K562 (cell line): ENCODE data around the gene TMEM245. TPM values are rescaled to one million over a fixed set of nuclear protein-coding genes. Genes with fewer than 3 reads are reported as not detected.

ENCODE experiments used
- ATAC-seq: fragments of 200-7000 bp; cut with Tn5 transposase; 3 replicates; pipeline ENCODE4 v1.9.1; 2020; ENCODE audit warnings: moderate library complexity
- BruUV-seq: library from RNA; stranded (reverse); fragments of 400-500 nt; replicated peaks from 2 replicates; lab custom pipeline; 2021; lab: Mats Ljungman, UMichigan
- CTCF ChIA-PET: fragments of 300-600 bp; formaldehyde crosslinking; extraction: SDS; loops from one replicate; lab custom pipeline; 2021; ENCODE audit warnings: low intra/inter-chr PET ratio; lab: Yijun Ruan, JAX
- POLR2A ChIA-PET: fragments of 300-600, 350-650 bp; sonication (Branson Sonifier 250); formaldehyde crosslinking; extraction: SDS; loops from one replicate; lab custom pipeline; 2021; ENCODE audit warnings: antibody characterized with exemption, inconsistent platforms; lab: Yijun Ruan, JAX
- DNase-seq, 4 experiments: peaks; one replicate each; pipeline versions ENCODE4 v3.0.0 to v3.0.0-alpha.2; 2011 to 2018; ENCODE audit warnings: low spot score in 3 of 4, mixed read lengths in 3 of 4; ENCODE audit errors: extremely low read depth in 1 of 4
- FAIRE-seq: peaks from 2 replicates; lab custom pipeline; 2011; peaks lifted over from hg19 to GRCh38; lab: Jason Lieb, UNC
- H2AFZ ChIP-seq: 2 replicates; pipeline ENCODE4 v1.6.0; 2011; ENCODE audit warnings: low read depth, low read length, control low read depth, inconsistent platforms
- H3K27ac ChIP-seq: fragments of 200-600 bp; 3 replicates; pipeline ENCODE4 v1.8.0; 2011; ENCODE audit warnings: low read depth, mild to moderate bottlenecking, control low read depth, inconsistent platforms, low read length, moderate library complexity, mixed read lengths; ENCODE audit errors: extremely low read depth
- H3K27me3 ChIP-seq, 2 experiments: fragments of 300-600 bp in 1 of 2; 2 replicates in 1 of 2; 3 replicates in 1 of 2; pipeline versions ENCODE4 v1.6.0 to v1.8.0; 2011; ENCODE audit warnings: inconsistent platforms in 2 of 2, low read length in 2 of 2, mild to moderate bottlenecking in 1 of 2, mixed read lengths in 1 of 2, moderate library complexity in 1 of 2; ENCODE audit not compliant: control insufficient read depth in 2 of 2, insufficient read depth in 2 of 2
- H3K36me3 ChIP-seq: fragments of 300-600 bp; 3 replicates; pipeline ENCODE4 v1.8.0; 2011; ENCODE audit warnings: mild to moderate bottlenecking, low read length, inconsistent platforms; ENCODE audit not compliant: control insufficient read depth, insufficient read depth
- H3K4me1 ChIP-seq, 2 experiments: fragments of 200-600 bp in 1 of 2; replicated peaks in 1 of 2; 2 replicates in 1 of 2; 3 replicates in 1 of 2; pipeline versions ENCODE4 v1.5.1 to v1.8.0; 2011; ENCODE audit warnings: inconsistent platforms in 2 of 2, low read length in 2 of 2, mild to moderate bottlenecking in 1 of 2, mixed read lengths in 1 of 2, moderate library complexity in 1 of 2; ENCODE audit not compliant: control insufficient read depth in 2 of 2, insufficient read depth in 2 of 2
- H3K4me2 ChIP-seq: 2 replicates; pipeline ENCODE4 v1.6.1; 2011; ENCODE audit warnings: low read length, control low read depth, inconsistent platforms, mixed read lengths; ENCODE audit not compliant: insufficient read depth
- H3K4me3 ChIP-seq: fragments of 200-600 bp; sonication (generic), shearing (Covaris generic); 2 replicates; pipeline ENCODE4 v1.5.1; 2016; ENCODE audit warnings: control low read depth, inconsistent platforms
- H3K79me2 ChIP-seq: fragments of 200-600 bp; 3 replicates; pipeline ENCODE4 v1.8.0; 2011; ENCODE audit warnings: low read length, inconsistent platforms; ENCODE audit not compliant: control insufficient read depth, insufficient read depth
- H3K9ac ChIP-seq, 2 experiments: 2 replicates each; pipeline versions ENCODE4 v1.6.0 to v1.6.1; 2011; ENCODE audit warnings: low read depth in 2 of 2, low read length in 2 of 2, control low read depth in 1 of 2, inconsistent platforms in 1 of 2, mild to moderate bottlenecking in 1 of 2, mixed read lengths in 1 of 2; ENCODE audit not compliant: insufficient read depth in 1 of 2
- H3K9me1 ChIP-seq: one replicate; pipeline ENCODE4 v1.6.0; 2011; ENCODE audit warnings: inconsistent platforms, mild to moderate bottlenecking, low read length, moderate library complexity; ENCODE audit not compliant: control insufficient read depth, insufficient read depth
- H3K9me3 ChIP-seq: replicated peaks from 2 replicates; pipeline ENCODE4 v1.5.1; 2011; ENCODE audit warnings: low read depth, low read length, inconsistent platforms; ENCODE audit not compliant: control insufficient read depth, insufficient read depth
- H4K20me1 ChIP-seq: replicated peaks from 2 replicates; pipeline ENCODE4 v1.6.1; 2011; ENCODE audit warnings: low read length, inconsistent platforms, mixed read lengths; ENCODE audit not compliant: control insufficient read depth, insufficient read depth
- C11orf30 ChIP-seq: fragments of 450-650 bp; IDR thresholded peaks from 2 replicates; pipeline ENCODE4 v1.6.1; 2016; ENCODE audit warnings: low read depth, mild to moderate bottlenecking
- ESRRB ChIP-seq: fragments of 250-450 bp; sonication (Bioruptor Pico); IDR thresholded peaks from 2 replicates; pipeline ENCODE4 v1.5.0; 2020; ENCODE audit warnings: mild to moderate bottlenecking, moderate library complexity, borderline replicate concordance
- FOXA3 ChIP-seq, 2 experiments: fragments of 450-650 bp in 1 of 2; sonication (generic) in 1 of 2; formaldehyde crosslinking; IDR thresholded peaks in 1 of 2; conservative IDR thresholded peaks in 1 of 2; 2 replicates each; pipeline versions ENCODE4 v1.4.0 to v1.8.0; 2020 to 2022; ENCODE audit warnings: mild to moderate bottlenecking in 2 of 2, missing genetic modification reagents in 1 of 2
- GATAD2A ChIP-seq: fragments of 450-650 bp; IDR thresholded peaks from 2 replicates; pipeline ENCODE4 v1.6.1; 2017
- JUNB ChIP-seq: fragments of 450-650 bp; formaldehyde crosslinking; conservative IDR thresholded peaks from 2 replicates; pipeline ENCODE4 v1.4.0; 2020; ENCODE audit warnings: mild to moderate bottlenecking
- MCM2 ChIP-seq: fragments of 450-650 bp; IDR thresholded peaks from 2 replicates; pipeline ENCODE4 v1.6.1; 2017; ENCODE audit warnings: low read depth, mild to moderate bottlenecking
- MTA3 ChIP-seq: fragments of 450-650 bp; formaldehyde crosslinking; IDR thresholded peaks from 2 replicates; pipeline ENCODE4 v1.6.1; 2017; ENCODE audit warnings: mild to moderate bottlenecking, borderline replicate concordance
- MYC ChIP-seq, 2 experiments: fragments of 250-450 bp in 1 of 2; sonication (Bioruptor Pico) in 1 of 2; IDR thresholded peaks; 2 replicates each; pipeline versions ENCODE4 v1.5.1 to v1.6.1; 2012 to 2021; ENCODE audit warnings: low read depth in 2 of 2, borderline replicate concordance in 1 of 2, improper control_type of control experiment in 1 of 2, low read length in 1 of 2, mild to moderate bottlenecking in 1 of 2, moderate library complexity in 1 of 2
- NELFE ChIP-seq: IDR thresholded peaks from 2 replicates; pipeline ENCODE4 v1.6.1; 2011; ENCODE audit warnings: mild to moderate bottlenecking; ENCODE audit not compliant: insufficient read depth, insufficient read length
- RHOXF2B ChIP-seq: fragments of 250-450 bp; sonication (Bioruptor Pico); conservative IDR thresholded peaks from 2 replicates; pipeline ENCODE4 v1.5.1; 2021
- SMARCE1 ChIP-seq: fragments of 450-650 bp; IDR thresholded peaks from 2 replicates; pipeline ENCODE4 v1.7.1; 2016; ENCODE audit warnings: mild to moderate bottlenecking
- WGBS: fragments of 100-300 bp; shearing (Covaris generic); methylation state at CpG from one replicate; pipeline ENCODE4 v1.1.6; 2016; ENCODE audit warnings: low coverage, mixed read lengths; ENCODE audit not compliant: insufficient coverage; ENCODE audit errors: missing lambda C conversion rate; 5-methylcytosine and 5-hydroxymethylcytosine counted together
- in situ Hi-C: fragments of 300-500 bp; cut with MboI; formaldehyde crosslinking; loops from 4 replicates; pipeline ENCODE4 v1.15.0; 2018; ENCODE audit warnings: inconsistent platforms, mixed read lengths
- intact Hi-C: fragments of 100-400 bp; cut with micrococcal nuclease; formaldehyde crosslinking; loops from 2 replicates; pipeline ENCODE4 v1.14.2; 2022
- polyA plus RNA-seq, 8 experiments: library from polyadenylated mRNA; depleted of rRNA in 4 of 8; stranded (reverse) in 5 of 8; unstranded in 3 of 8; fragments of >200 nt; fragmentation: Nextera tagmentation in 2 of 8; fragmentation: Illumina TruSeq in 1 of 8; extraction: Ambion mirVana in 2 of 8; extraction: Trizol in 1 of 8; gene quantifications; 2 replicates each; pipeline versions ENCODE4 v1.2.1 to v1.2.3, GENCODE V29; 2011 to 2014; ENCODE audit warnings: inconsistent platforms in 1 of 8, missing spikeins in 1 of 8
- total RNA-seq, 7 experiments: library from RNA; depleted of rRNA in 6 of 7; stranded (reverse); fragments of >200 nt in 6 of 7; fragmentation: Illumina TruSeq in 2 of 7; extraction: Trizol in 2 of 7; gene quantifications; 2 replicates each; pipeline versions ENCODE4 v1.2.1 to v1.2.3, GENCODE V29; 2011 to 2021; ENCODE audit warnings: low replicate concordance in 1 of 7
- TF ChIP-seq, protein P1 (sequence below): fragments of 250-450 bp; sonication (Bioruptor Pico); IDR thresholded peaks from 2 replicates; pipeline ENCODE4 v1.5.0; 2022; ENCODE audit warnings: mild to moderate bottlenecking
- TF ChIP-seq, protein P2 (sequence below): sonication (generic); IDR thresholded peaks from 2 replicates; pipeline ENCODE4 v1.6.1; 2016
- TF ChIP-seq, protein P3 (sequence below): sonication (generic); formaldehyde crosslinking; IDR thresholded peaks from 2 replicates; pipeline ENCODE4 v1.8.0; 2022; ENCODE audit warnings: mild to moderate bottlenecking, missing genetic modification reagents
- TF ChIP-seq, protein P4 (sequence below), 2 experiments: fragments of 450-650 bp; conservative IDR thresholded peaks; 2 replicates each; pipeline ENCODE4 v1.6.1; 2017; ENCODE audit warnings: mild to moderate bottlenecking in 2 of 2, moderate library complexity in 2 of 2

Gene TMEM245
- total and polyA plus RNA-seq, 9 of the 15 experiments (the other 6 are each of a cell fraction or from before 2014, with no cell fraction given): 8.5 to 43.2 (median 24.3) TPM

DNA sequence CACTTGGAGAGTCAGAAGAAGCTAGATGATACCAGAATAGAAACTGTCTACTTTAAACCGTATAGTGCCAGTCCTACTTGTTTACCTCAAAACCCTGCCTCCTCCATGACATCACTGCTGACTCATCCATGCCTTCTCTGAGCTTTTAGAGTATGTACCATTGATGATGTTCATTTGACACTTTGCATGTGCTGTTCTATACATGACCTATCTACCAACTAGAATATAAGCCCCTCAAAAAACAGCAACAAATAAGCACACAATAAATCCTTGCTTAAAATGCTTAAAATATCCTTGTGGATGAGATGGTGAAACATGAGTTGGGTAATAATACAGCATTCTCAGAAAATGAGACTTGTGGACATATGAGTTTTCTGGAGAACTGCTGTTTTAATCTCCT is 109.0 kb downstream of the TMEM245 start:
- peaks cover 61% of the 10 kb centered on the region for H3K79me2 ChIP-seq
- TF ChIP-seq, protein P1, sequence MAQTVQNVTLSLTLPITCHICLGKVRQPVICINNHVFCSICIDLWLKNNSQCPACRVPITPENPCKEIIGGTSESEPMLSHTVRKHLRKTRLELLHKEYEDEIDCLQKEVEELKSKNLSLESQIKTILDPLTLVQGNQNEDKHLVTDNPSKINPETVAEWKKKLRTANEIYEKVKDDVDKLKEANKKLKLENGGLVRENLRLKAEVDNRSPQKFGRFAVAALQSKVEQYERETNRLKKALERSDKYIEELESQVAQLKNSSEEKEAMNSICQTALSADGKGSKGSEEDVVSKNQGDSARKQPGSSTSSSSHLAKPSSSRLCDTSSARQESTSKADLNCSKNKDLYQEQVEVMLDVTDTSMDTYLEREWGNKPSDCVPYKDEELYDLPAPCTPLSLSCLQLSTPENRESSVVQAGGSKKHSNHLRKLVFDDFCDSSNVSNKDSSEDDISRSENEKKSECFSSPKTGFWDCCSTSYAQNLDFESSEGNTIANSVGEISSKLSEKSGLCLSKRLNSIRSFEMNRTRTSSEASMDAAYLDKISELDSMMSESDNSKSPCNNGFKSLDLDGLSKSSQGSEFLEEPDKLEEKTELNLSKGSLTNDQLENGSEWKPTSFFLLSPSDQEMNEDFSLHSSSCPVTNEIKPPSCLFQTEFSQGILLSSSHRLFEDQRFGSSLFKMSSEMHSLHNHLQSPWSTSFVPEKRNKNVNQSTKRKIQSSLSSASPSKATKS: no peak
- no peak for TF ChIP-seq MCM2
- TF ChIP-seq MTA3: peak; percentile 37; the same call in 1 of the 2 replicates
- TF ChIP-seq, protein P2, sequence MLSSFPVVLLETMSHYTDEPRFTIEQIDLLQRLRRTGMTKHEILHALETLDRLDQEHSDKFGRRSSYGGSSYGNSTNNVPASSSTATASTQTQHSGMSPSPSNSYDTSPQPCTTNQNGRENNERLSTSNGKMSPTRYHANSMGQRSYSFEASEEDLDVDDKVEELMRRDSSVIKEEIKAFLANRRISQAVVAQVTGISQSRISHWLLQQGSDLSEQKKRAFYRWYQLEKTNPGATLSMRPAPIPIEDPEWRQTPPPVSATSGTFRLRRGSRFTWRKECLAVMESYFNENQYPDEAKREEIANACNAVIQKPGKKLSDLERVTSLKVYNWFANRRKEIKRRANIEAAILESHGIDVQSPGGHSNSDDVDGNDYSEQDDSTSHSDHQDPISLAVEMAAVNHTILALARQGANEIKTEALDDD: 0 out of 2 replicates have a peak, but pooled peaks have one; percentile 15
- no peak for TF ChIP-seq GATAD2A
- TF ChIP-seq C11orf30: peak; percentile 86
- TF ChIP-seq, protein P3, sequence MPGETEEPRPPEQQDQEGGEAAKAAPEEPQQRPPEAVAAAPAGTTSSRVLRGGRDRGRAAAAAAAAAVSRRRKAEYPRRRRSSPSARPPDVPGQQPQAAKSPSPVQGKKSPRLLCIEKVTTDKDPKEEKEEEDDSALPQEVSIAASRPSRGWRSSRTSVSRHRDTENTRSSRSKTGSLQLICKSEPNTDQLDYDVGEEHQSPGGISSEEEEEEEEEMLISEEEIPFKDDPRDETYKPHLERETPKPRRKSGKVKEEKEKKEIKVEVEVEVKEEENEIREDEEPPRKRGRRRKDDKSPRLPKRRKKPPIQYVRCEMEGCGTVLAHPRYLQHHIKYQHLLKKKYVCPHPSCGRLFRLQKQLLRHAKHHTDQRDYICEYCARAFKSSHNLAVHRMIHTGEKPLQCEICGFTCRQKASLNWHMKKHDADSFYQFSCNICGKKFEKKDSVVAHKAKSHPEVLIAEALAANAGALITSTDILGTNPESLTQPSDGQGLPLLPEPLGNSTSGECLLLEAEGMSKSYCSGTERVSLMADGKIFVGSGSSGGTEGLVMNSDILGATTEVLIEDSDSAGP (CRISPR knock-in tag): no peak
- TF ChIP-seq MYC (IDR thresholded peaks at IDR 0.05; ENCODE audit: low read depth, low read length): no peak
- TF ChIP-seq MYC (CRISPR knock-in tag; IDR thresholded peaks at IDR 0.05; ENCODE audit: borderline replicate concordance, low read depth): no peak
- peak; percentile 76; the same call in 1 of the 2 replicates for TF ChIP-seq JUNB
- TF ChIP-seq NELFE: no peak
- no peak for TF ChIP-seq ESRRB (CRISPR knock-in tag)
- peak in 1 of 2 experiments; percentile 39; a peak in 2 of 4 replicates for TF ChIP-seq FOXA3 (CRISPR knock-in tag; conservative IDR thresholded peaks at IDR 0.05 in 1 of 2, IDR thresholded peaks at IDR 0.05 in 1 of 2)
- TF ChIP-seq RHOXF2B (CRISPR knock-in tag): no peak
- peak; percentile 65; the same call in 1 of the 2 replicates for TF ChIP-seq SMARCE1
- TF ChIP-seq, protein P4, sequence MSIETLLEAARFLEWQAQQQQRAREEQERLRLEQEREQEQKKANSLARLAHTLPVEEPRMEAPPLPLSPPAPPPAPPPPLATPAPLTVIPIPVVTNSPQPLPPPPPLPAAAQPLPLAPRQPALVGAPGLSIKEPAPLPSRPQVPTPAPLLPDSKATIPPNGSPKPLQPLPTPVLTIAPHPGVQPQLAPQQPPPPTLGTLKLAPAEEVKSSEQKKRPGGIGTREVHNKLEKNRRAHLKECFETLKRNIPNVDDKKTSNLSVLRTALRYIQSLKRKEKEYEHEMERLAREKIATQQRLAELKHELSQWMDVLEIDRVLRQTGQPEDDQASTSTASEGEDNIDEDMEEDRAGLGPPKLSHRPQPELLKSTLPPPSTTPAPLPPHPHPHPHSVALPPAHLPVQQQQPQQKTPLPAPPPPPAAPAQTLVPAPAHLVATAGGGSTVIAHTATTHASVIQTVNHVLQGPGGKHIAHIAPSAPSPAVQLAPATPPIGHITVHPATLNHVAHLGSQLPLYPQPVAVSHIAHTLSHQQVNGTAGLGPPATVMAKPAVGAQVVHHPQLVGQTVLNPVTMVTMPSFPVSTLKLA (conservative IDR thresholded peaks at IDR 0.05): peak in 1 of 2 experiments; percentile 54; a peak in 1 of 4 replicates

More for the DNA sequence above, 109.0 kb downstream of the TMEM245 start:
- peaks cover 20 to 39% of the 10 kb centered on the region in 2 experiments; a peak in 4 of 5 replicates for H3K4me1 ChIP-seq
- no peaks in the 10 kb centered on the region; the same call in 1 of the 2 replicates for H4K20me1 ChIP-seq
- in situ Hi-C loops: no loop called here
- CTCF ChIA-PET: no interaction called here
- no peaks in the 10 kb centered on the region for H3K27me3 ChIP-seq
- peak in 3 of 4 experiments; percentile 21 to 77 (median 45) for DNase-seq
- 0% methylated on average over 1 of the region's 1 CpG for WGBS
- peaks cover 6% of the 10 kb centered on the region; the same call in 2 of the 3 replicates for H3K36me3 ChIP-seq
- FAIRE-seq: peak; percentile 92
- H2AFZ ChIP-seq: no peak overlapping the region
- no TSS peak for BruUV-seq
- ATAC-seq: no peak
- no peak overlapping the region for H3K4me2 ChIP-seq
- intact Hi-C loops: loop anchor here (5.0 kb wide), 3 partner anchors 78 to 122 kb away; partner anchors contain the start of genes ABITRAM, ELP1 and TMEM245
- H3K9ac ChIP-seq: no peak overlapping the region
- POLR2A ChIA-PET: interaction anchor here (0.6 to 2.9 kb wide), 4 partner anchors 11 to 150 kb away, joined by 3 to 15 read pairs (median 4); no protein-coding TSS in a partner anchor
- H3K9me1 ChIP-seq: no peaks in the 10 kb centered on the region
- H3K4me3 ChIP-seq: no peak overlapping the region
- H3K9me3 ChIP-seq: no peaks in the 10 kb centered on the region
- H3K27ac ChIP-seq: no peak overlapping the region
